GM19023 (cell line): ENCODE results near the gene GTF2H3.

ENCODE experiments used
- ATAC-seq: cut with Tn5 transposase; IDR thresholded peaks from one replicate; pipeline ENCODE4 v1.9.1; 2021; ENCODE audit warnings: mild to moderate bottlenecking, moderate library complexity; ENCODE audit not compliant: unreplicated experiment

The GTF2H3 gene

GRCh38 chr12:123705935-123706334 lies 72.3 kb downstream of the GTF2H3 start:
- ATAC-seq, result no peak

DNA sequence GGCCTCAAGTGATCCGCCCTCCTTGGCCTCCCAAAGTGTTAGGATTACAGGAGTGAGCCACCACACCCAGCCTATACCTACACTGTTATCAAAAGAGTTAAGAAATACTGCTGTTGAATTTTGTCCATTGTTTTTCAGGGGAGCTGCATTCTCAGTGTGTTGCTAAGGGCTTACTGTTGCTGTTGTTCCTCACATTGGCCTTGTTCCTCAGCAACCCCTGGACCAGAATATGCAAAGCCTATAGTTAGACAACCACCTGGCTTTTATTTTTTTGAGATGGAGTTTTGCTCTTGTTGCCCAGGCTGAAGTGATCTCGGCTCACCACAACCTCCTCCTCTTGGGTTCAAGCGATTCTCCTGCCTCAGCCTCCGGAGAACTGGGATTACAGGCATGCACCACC lies 73.8 kb downstream of the GTF2H3 start:
- no peak for ATAC-seq
